Measurements from ENCODE around the gene ALDH5A1.
A peak's percentile ranks its signal among the peaks of the same experiment; 100 is the strongest.

ALDH5A1 gene

GRCh38 chr6:24569811-24570210 is 75.0 kb downstream of the ALDH5A1 start:
- no peak for DNase-seq (ENCODE audit: low read depth)

- DNase-seq (ENCODE audit: low read depth) = no peak
Measured at GRCh38 chr6:24571361-24571760, 76.6 kb downstream of the ALDH5A1 start.

GRCh38 chr6:24574809-24575208 is 80.0 kb downstream of the ALDH5A1 start:
- DNase-seq (ENCODE audit: low read depth) = no peak

GRCh38 chr6:24576447-24576846 is 81.7 kb downstream of the ALDH5A1 start:
- DNase-seq (ENCODE audit: low read depth) = no peak

GRCh38 chr6:24581084-24581669 is 86.4 kb downstream of the ALDH5A1 start:
- peak; percentile 73 for DNase-seq (ENCODE audit: low read depth)

GRCh38 chr6:24583463-24584381 is 89.0 kb downstream of the ALDH5A1 start:
- DNase-seq (ENCODE audit: low read depth) = peak; percentile 63

GRCh38 chr6:24584382-24584720 is 89.6 kb downstream of the ALDH5A1 start:
- no peak for DNase-seq (ENCODE audit: low read depth)
